A549 (cell line): Measurements from ENCODE around the gene HLA-DMB. TPM values are rescaled to one million over a fixed set of nuclear protein-coding genes. Genes with fewer than 3 reads are reported as not detected.
"Not testable (repeated sequence)": the region's sequence is repeated elsewhere in the genome, so short reads cannot be mapped to it uniquely, and the experiment has no call there.

Source experiments
- ATAC-seq, 2 experiments: fragments of 200-7000 bp in 1 of 2; fragments of >200 bp in 1 of 2; cut with Nextera tagmentation in 1 of 2; cut with Tn5 transposase in 1 of 2; 3 replicates each; pipeline versions ENCODE4 v1.8.0 to v1.9.1; 2018 to 2020; ENCODE audit warnings: mild to moderate bottlenecking in 1 of 2, moderate library complexity in 1 of 2
- CTCF ChIA-PET: fragments of 300-600 bp; sonication (Branson Sonifier 250); formaldehyde crosslinking; extraction: SDS; loops from one replicate; lab custom pipeline; 2021; ENCODE audit warnings: antibody characterized with exemption, inconsistent platforms; lab: Yijun Ruan, JAX
- POLR2A ChIA-PET: fragments of 350-600 bp; formaldehyde crosslinking; extraction: SDS; loops from one replicate; lab custom pipeline; 2021; ENCODE audit warnings: antibody characterized with exemption, inconsistent platforms; lab: Yijun Ruan, JAX
- DNase-seq, 2 experiments: peaks; one replicate each; pipeline versions ENCODE4 v3.0.0 to v3.0.0-alpha.2; 2011 to 2016; ENCODE audit warnings: low read depth in 1 of 2, low spot score in 1 of 2
- FAIRE-seq: peaks from 2 replicates; lab custom pipeline; 2011; peaks lifted over from hg19 to GRCh38; lab: Jason Lieb, UNC
- H3K27ac ChIP-seq, 2 experiments: fragments of >200 bp; sonication (Bioruptor Twin); formaldehyde crosslinking; 3 replicates each; pipeline ENCODE4 v1.5.1; 2016 to 2017
- H3K4me1 ChIP-seq: fragments of >200 bp; sonication (Bioruptor Twin); formaldehyde crosslinking; 3 replicates; pipeline ENCODE4 v1.6.1; 2016
- H3K4me2 ChIP-seq: fragments of >200 bp; sonication (Bioruptor Twin); formaldehyde crosslinking; 3 replicates; pipeline ENCODE4 v1.6.1; 2016
- H3K4me3 ChIP-seq: fragments of >200 bp; sonication (Bioruptor Twin); formaldehyde crosslinking; 3 replicates; pipeline ENCODE4 v1.5.1; 2016
- H3K9me3 ChIP-seq: fragments of >200 bp; sonication (Bioruptor Twin); formaldehyde crosslinking; 3 replicates; pipeline ENCODE4 v1.6.1; 2016
- CBX2 ChIP-seq: fragments of 200-600 bp; sonication (generic); IDR thresholded peaks from 2 replicates; pipeline ENCODE4 v1.6.1; 2016; ENCODE audit warnings: low read depth, mild to moderate bottlenecking, borderline replicate concordance
- CEBPB ChIP-seq, 2 experiments: fragments of >200 bp in 1 of 2; sonication (Bioruptor Twin) in 1 of 2; formaldehyde crosslinking in 1 of 2; IDR thresholded peaks; 2 replicates each; pipeline ENCODE4 v1.6.1; 2012 to 2016
- CHD4 ChIP-seq: fragments of 200-600 bp; sonication (generic); IDR thresholded peaks from 2 replicates; pipeline ENCODE4 v1.6.1; 2016; ENCODE audit warnings: antibody characterized with exemption, mild to moderate bottlenecking, borderline replicate concordance
- FOXS1 ChIP-seq: fragments of 250-450 bp; sonication (Bioruptor Pico); IDR thresholded peaks from 2 replicates; pipeline ENCODE4 v1.5.0; 2020; ENCODE audit warnings: mild to moderate bottlenecking, moderate library complexity
- HOXB13 ChIP-seq: fragments of 250-450 bp; sonication (Bioruptor Pico); IDR thresholded peaks from 2 replicates; pipeline ENCODE4 v1.5.0; 2020; ENCODE audit warnings: low read depth, mild to moderate bottlenecking, moderate library complexity
- HOXB5 ChIP-seq: fragments of 250-450 bp; sonication (Bioruptor Pico); IDR thresholded peaks from 2 replicates; pipeline ENCODE4 v1.5.0; 2020; ENCODE audit warnings: mild to moderate bottlenecking, moderate library complexity
- JUN ChIP-seq, 2 experiments: fragments of >200 bp; sonication (Bioruptor Twin); formaldehyde crosslinking; IDR thresholded peaks; 2 replicates in 1 of 2; 3 replicates in 1 of 2; pipeline ENCODE4 v1.6.1; 2016 to 2017
- JUNB ChIP-seq: fragments of >200 bp; sonication (Bioruptor Twin); formaldehyde crosslinking; IDR thresholded peaks from 2 replicates; pipeline ENCODE4 v1.6.1; 2016
- KDM5A ChIP-seq: fragments of 200-600 bp; sonication (generic); IDR thresholded peaks from 2 replicates; pipeline ENCODE4 v1.6.1; 2016; ENCODE audit warnings: antibody characterized with exemption, mild to moderate bottlenecking
- MAZ ChIP-seq: fragments of 150-350 bp; IDR thresholded peaks from 2 replicates; pipeline ENCODE4 v1.6.1; 2014; ENCODE audit warnings: antibody characterized with exemption, low read depth, low read length, borderline replicate concordance
- MYC ChIP-seq: IDR thresholded peaks from 2 replicates; pipeline ENCODE4 v1.6.1; 2012; ENCODE audit warnings: mild to moderate bottlenecking, inconsistent platforms, low read length, improper control_type of control experiment, borderline replicate concordance
- NFE2L2 ChIP-seq: fragments of 150-350 bp; conservative IDR thresholded peaks from 2 replicates; pipeline ENCODE4 v1.6.1; 2014; ENCODE audit warnings: low read length
- PHF8 ChIP-seq: fragments of 200-600 bp; sonication (generic); IDR thresholded peaks from 2 replicates; pipeline ENCODE4 v1.6.1; 2016; ENCODE audit warnings: low read depth, mild to moderate bottlenecking, antibody characterized with exemption, moderate library complexity, borderline replicate concordance
- POLR2A ChIP-seq: IDR thresholded peaks from 2 replicates; pipeline ENCODE4 v1.6.1; 2012; ENCODE audit warnings: mild to moderate bottlenecking, low read length
- POLR2AphosphoS2 ChIP-seq: conservative IDR thresholded peaks from 2 replicates; pipeline ENCODE4 v1.6.1; 2012; ENCODE audit warnings: low read length, improper control_type of control experiment, inconsistent platforms
- RFX5 ChIP-seq: fragments of 450-650 bp; IDR thresholded peaks from 2 replicates; pipeline ENCODE4 v1.7.1; 2014; ENCODE audit warnings: antibody characterized with exemption, mild to moderate bottlenecking, moderate library complexity
- SMC3 ChIP-seq: fragments of >200 bp; sonication (Bioruptor Twin); formaldehyde crosslinking; IDR thresholded peaks from 3 replicates; pipeline ENCODE4 v1.6.1; 2018; ENCODE audit warnings: inconsistent platforms
- TFCP2L1 ChIP-seq: fragments of 250-450 bp; sonication (Bioruptor Pico); IDR thresholded peaks from 2 replicates; pipeline ENCODE4 v1.5.0; 2021; ENCODE audit warnings: mild to moderate bottlenecking
- ZC3H11A ChIP-seq: fragments of 450-650 bp; IDR thresholded peaks from 2 replicates; pipeline ENCODE4 v1.6.1; 2014; ENCODE audit warnings: antibody characterized with exemption, mild to moderate bottlenecking
- ZFP36 ChIP-seq: fragments of 450-650 bp; IDR thresholded peaks from 2 replicates; pipeline ENCODE4 v1.6.1; 2014; ENCODE audit warnings: borderline replicate concordance; ENCODE audit not compliant: partially characterized antibody
- WGBS: methylation state at CpG from one replicate; pipeline ENCODE4 v1.1.6; 2017; ENCODE audit errors: missing lambda C conversion rate; 5-methylcytosine and 5-hydroxymethylcytosine counted together
- polyA plus RNA-seq, 4 experiments: library from polyadenylated mRNA; depleted of rRNA in 3 of 4; stranded (reverse); fragments of >200 nt; fragmentation: RNase III in 1 of 4; extraction: RNeasy Plus Mini Kit Qiagen cat#74134 plus additional on column Dnase treatment in 1 of 4; gene quantifications; 2 replicates in 3 of 4; 3 replicates in 1 of 4; pipeline ENCODE4 v1.2.3, GENCODE V29; 2011 to 2017
- TF ChIP-seq, protein P1 (sequence below): fragments of 250-450 bp; sonication (Bioruptor Pico); IDR thresholded peaks from 2 replicates; pipeline ENCODE4 v1.5.0; 2020; ENCODE audit warnings: low read depth, mild to moderate bottlenecking, moderate library complexity
- TF ChIP-seq, protein P2 (sequence below): IDR thresholded peaks from 2 replicates; pipeline ENCODE4 v1.6.1; 2012; ENCODE audit warnings: low read depth, borderline replicate concordance
- TF ChIP-seq, protein P3 (sequence below): IDR thresholded peaks from 2 replicates; pipeline ENCODE4 v1.6.1; 2012

HLA-DMB gene
- polyA plus RNA-seq, 2 of the 4 experiments (the other 2 are of a cell fraction), result 3.7 to 14.3 TPM

DNA sequence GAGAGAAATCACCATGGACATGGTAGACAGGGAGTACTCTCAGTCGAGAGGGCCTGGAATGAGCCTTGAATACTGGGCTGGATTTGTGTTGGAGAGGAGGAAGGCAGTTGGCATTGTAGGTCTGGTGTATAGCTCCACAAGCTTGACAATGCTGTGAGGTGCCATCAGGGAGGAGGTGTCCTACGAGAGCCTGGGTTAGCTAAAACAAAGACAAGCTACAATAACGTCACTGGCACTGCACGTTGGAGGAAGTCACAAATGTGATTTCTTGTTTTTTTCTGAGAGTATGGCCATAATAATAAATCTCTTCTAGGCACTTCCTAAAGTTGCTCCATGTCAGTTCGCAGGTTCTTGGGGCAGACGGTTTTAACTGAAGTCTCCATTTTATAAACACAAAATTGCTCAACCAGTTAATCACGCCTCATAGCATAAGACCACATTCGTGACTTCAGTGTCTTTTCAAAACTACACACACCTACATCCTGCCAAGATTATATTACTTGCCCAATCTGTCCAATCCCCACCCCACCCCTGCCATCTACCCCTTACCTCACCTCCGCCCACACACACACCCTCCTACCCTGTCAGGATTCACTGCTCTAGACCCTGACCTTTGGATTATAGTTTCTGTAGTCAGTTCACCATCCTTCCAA, 4.4 kb upstream of the HLA-DMB start:
- peaks cover 4% of the 10 kb centered on the region; the same call in 1 of the 3 replicates for H3K9me3 ChIP-seq
- ATAC-seq (no peak), FAIRE-seq (no peak), DNase-seq (no peak)
- no peak overlapping the region for H3K4me2 ChIP-seq
- ChIA-PET CTCF (interaction anchor here (0.5 to 4.2 kb wide), 5 partner anchors 7 to 739 kb away, joined by 3 to 29 read pairs (median 5); partner anchors contain the start of genes HLA-DMA and TAP2), POLR2A (no interaction called here)
- H3K4me1 ChIP-seq, result no peaks in the 10 kb centered on the region
- H3K4me3 ChIP-seq, result no peak overlapping the region
- TF ChIP-seq ZC3H11A, result no peak
- TF ChIP-seq CEBPB (IDR thresholded peaks at IDR 0.05), result no peak
- TF ChIP-seq RFX5, result no peak
- no peak for TF ChIP-seq CHD4
- TF ChIP-seq POLR2A, result no peak
- TF ChIP-seq, protein P1, sequence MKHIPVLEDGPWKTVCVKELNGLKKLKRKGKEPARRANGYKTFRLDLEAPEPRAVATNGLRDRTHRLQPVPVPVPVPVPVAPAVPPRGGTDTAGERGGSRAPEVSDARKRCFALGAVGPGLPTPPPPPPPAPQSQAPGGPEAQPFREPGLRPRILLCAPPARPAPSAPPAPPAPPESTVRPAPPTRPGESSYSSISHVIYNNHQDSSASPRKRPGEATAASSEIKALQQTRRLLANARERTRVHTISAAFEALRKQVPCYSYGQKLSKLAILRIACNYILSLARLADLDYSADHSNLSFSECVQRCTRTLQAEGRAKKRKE (CRISPR knock-in tag), result no peak
- TF ChIP-seq ZFP36, result no peak
- no peak for TF ChIP-seq NFE2L2
- H3K27ac ChIP-seq, result no peak overlapping the region
- 86% methylated on average over 9 of the region's 9 CpGs for WGBS

DNA sequence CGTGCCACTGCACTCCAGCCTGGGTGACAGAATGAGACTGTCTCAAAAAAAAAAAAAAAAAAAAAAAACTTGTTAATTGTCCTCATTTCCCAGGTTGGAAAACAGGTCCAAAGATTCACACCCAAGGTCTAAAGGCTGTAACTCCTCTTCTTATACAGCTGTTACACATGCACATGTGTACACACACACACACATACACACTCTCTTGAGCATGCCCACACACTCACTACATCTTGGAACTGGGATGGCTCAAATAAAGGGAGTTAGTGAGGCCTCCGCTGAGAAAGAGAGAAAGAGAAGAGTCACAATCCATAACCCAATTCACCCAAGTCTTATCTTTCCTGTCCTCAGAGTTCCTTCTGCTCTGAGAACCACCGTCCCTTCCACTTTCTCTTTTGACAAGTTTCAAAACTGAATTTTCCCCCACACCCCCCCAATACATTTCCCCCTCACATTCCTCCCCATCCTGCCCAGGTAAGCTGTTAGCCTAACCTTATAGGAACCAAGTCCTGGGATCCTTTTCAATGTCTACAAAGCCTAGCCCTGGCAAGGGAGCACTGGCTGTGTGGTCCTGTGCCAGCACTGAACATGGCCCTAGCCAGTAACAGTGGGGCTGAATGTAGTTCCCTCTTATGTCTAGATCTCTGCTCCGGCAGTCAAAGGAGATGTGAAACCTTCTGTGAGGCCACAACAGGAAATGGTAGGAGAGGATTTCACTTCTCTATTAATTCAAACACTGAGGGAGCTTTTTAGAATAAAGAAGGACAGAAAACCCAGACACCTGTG, 3.2 kb upstream of the HLA-DMB start:
- POLR2A ChIA-PET, result interaction anchor here (0.7 kb wide), 1 partner anchor 39 kb away, joined by 3 read pairs; no protein-coding TSS in a partner anchor
- FAIRE-seq (no peak), ATAC-seq (no peak), DNase-seq (no peak)
- Histone ChIP-seq H3K9me3 (peaks cover 4% of the 10 kb centered on the region; the same call in 1 of the 3 replicates), H3K4me3 (no peak overlapping the region), H3K27ac (no peak overlapping the region), H3K4me1 (no peaks in the 10 kb centered on the region), H3K4me2 (no peak overlapping the region)
- TF ChIP-seq TFCP2L1 (CRISPR knock-in tag), result no peak
- TF ChIP-seq, protein P2, sequence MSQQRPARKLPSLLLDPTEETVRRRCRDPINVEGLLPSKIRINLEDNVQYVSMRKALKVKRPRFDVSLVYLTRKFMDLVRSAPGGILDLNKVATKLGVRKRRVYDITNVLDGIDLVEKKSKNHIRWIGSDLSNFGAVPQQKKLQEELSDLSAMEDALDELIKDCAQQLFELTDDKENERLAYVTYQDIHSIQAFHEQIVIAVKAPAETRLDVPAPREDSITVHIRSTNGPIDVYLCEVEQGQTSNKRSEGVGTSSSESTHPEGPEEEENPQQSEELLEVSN, result no peak
- TF ChIP-seq, protein P3, sequence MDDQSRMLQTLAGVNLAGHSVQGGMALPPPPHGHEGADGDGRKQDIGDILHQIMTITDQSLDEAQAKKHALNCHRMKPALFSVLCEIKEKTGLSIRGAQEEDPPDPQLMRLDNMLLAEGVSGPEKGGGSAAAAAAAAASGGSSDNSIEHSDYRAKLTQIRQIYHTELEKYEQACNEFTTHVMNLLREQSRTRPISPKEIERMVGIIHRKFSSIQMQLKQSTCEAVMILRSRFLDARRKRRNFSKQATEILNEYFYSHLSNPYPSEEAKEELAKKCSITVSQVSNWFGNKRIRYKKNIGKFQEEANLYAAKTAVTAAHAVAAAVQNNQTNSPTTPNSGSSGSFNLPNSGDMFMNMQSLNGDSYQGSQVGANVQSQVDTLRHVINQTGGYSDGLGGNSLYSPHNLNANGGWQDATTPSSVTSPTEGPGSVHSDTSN, result no peak
- no peak for TF ChIP-seq JUN (IDR thresholded peaks at IDR 0.05)
- no peak for TF ChIP-seq HOXB13
- no peak for TF ChIP-seq MYC
- no peak for TF ChIP-seq PHF8
- no peak for TF ChIP-seq FOXS1 (CRISPR knock-in tag)
- TF ChIP-seq KDM5A, result no peak
- TF ChIP-seq SMC3, result no peak
- TF ChIP-seq MAZ, result no peak
- TF ChIP-seq POLR2AphosphoS2, result no peak
- TF ChIP-seq, protein P1 (CRISPR knock-in tag), result no peak
- no peak for TF ChIP-seq CBX2
- TF ChIP-seq HOXB5 (CRISPR knock-in tag), result no peak
- no peak for TF ChIP-seq JUNB
- WGBS, result 91% methylated on average over 4 of the region's 4 CpGs
- CTCF ChIA-PET, result interaction anchor here (1.1 to 4.2 kb wide), 5 partner anchors 9 to 105 kb away, joined by 4 to 29 read pairs (median 6); partner anchors contain the start of genes HLA-DMA and TAP2

DNA sequence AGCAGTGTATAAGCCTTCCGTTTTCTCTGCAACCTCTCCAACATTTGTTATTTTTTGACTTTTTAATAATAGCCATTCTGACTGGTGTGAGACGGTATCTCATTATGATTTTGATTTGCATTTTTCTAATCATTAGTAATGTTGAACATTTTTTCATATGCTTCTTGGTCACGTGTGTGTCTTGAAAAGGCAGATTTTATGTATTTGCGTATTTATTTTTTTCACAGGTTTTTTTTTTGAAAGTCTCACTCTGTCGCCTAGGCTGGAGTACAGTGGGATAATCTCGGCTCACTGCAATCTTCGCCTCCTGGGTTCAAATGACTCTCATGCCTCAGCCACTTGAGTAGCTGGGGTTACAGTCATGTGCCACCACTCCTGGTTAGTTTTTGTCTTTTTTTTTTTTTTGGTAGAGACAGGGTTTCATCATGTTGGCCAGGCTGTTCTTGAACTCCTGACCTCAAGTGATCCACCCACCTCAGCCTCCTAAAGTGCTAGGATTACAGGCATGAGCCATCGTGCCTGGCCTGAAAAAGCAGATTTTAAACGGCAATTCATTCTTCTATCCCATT, 1.8 kb upstream of the HLA-DMB start:
- POLR2A ChIA-PET, H3K4me2 ChIP-seq, H3K4me1 ChIP-seq, DNase-seq, H3K4me3 ChIP-seq, FAIRE-seq, H3K27ac ChIP-seq, H3K9me3 ChIP-seq, ATAC-seq: not testable (repeated sequence)
- WGBS, result 86% methylated on average over 9 of the region's 9 CpGs
- CTCF ChIA-PET, result interaction anchor here (0.8 to 4.2 kb wide), 5 partner anchors 9 to 104 kb away, joined by 3 to 29 read pairs (median 15); partner anchors contain the start of gene TAP2
